Measurements from ENCODE around the gene GPHB5. TPM values are rescaled to one million over a fixed set of nuclear protein-coding genes. Genes with fewer than 3 reads are reported as not detected.

GPHB5 gene
- total and polyA plus RNA-seq, 2 experiments from 2014 or later = not detected

GRCh38 chr14:63287666-63288483 is 30.9 kb downstream of the GPHB5 start:
- Histone ChIP-seq H3K9me3 (ENCODE audit: low read depth) (no peaks in the 10 kb centered on the region), H3K4me1 (ENCODE audit: insufficient read depth) (no peaks in the 10 kb centered on the region), H3K4me3 (no peak overlapping the region), H3K9me2 (replicated peaks; ENCODE audit: insufficient read depth) (no peaks in the 10 kb centered on the region), H3K27me3 (no peaks in the 10 kb centered on the region), H3K27ac (no peak overlapping the region), H3K36me3 (replicated peaks; ENCODE audit: insufficient read depth, low read depth) (no peaks in the 10 kb centered on the region), H2AFZ (no peak overlapping the region), H3K4me2 (no peak overlapping the region), H4K20me1 (ENCODE audit: insufficient read depth, poor library complexity, severe bottlenecking) (no peaks in the 10 kb centered on the region), H3K79me2 (no peaks in the 10 kb centered on the region)
- DNase-seq (ENCODE audit: low spot score) = no peak
- WGBS (ENCODE audit: low lambda C conversion rate, missing lambda C conversion rate) = 92% methylated on average over 6 of the region's 6 CpGs
- TF ChIP-seq EZH2 (IDR thresholded peaks at IDR 0.05; ENCODE audit: borderline replicate concordance) = no peak
- TF ChIP-seq CTCF (IDR thresholded peaks at IDR 0.05; ENCODE audit: poor library complexity) = no peak
- no peak for TF ChIP-seq EZH2phosphoT487 (IDR thresholded peaks at IDR 0.05; ENCODE audit: low read depth, severe bottlenecking, unreplicated experiment)

DNA sequence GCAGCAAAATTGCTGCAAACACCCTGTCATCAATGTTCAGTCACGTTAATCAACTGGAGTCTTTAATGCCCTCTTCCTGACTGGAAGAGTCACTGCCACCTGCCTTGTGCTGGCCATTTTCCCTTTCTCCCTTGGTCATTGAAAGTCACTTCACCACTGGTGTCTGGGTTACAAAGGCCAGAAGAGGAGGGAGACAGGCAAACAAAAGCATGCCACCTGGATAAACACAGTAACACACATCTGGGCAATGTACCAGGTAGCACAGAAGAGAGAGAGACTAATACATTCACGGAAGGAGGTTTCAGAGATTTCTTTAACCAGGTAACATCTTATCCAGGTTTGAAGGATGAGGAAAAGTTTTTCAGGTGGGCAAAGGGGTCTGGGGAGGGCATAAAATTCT is 32.7 kb downstream of the GPHB5 start:
- no peak for TF ChIP-seq CTCF (IDR thresholded peaks at IDR 0.05; ENCODE audit: poor library complexity)
- no peak for TF ChIP-seq EZH2 (IDR thresholded peaks at IDR 0.05; ENCODE audit: borderline replicate concordance)
- no peak for TF ChIP-seq EZH2phosphoT487 (IDR thresholded peaks at IDR 0.05; ENCODE audit: low read depth, severe bottlenecking, unreplicated experiment)
- WGBS (ENCODE audit: low lambda C conversion rate, missing lambda C conversion rate) = 76% methylated on average over 2 of the region's 2 CpGs
- Histone ChIP-seq H3K27ac (no peak overlapping the region), H3K9me3 (ENCODE audit: low read depth) (no peaks in the 10 kb centered on the region), H2AFZ (no peak overlapping the region), H3K4me1 (ENCODE audit: insufficient read depth) (no peaks in the 10 kb centered on the region), H3K4me2 (no peak overlapping the region), H4K20me1 (ENCODE audit: insufficient read depth, poor library complexity, severe bottlenecking) (no peaks in the 10 kb centered on the region), H3K79me2 (no peaks in the 10 kb centered on the region), H3K36me3 (replicated peaks; ENCODE audit: insufficient read depth, low read depth) (no peaks in the 10 kb centered on the region), H3K27me3 (no peaks in the 10 kb centered on the region), H3K9me2 (replicated peaks; ENCODE audit: insufficient read depth) (no peaks in the 10 kb centered on the region), H3K4me3 (no peak overlapping the region)
- DNase-seq (ENCODE audit: low spot score) = no peak

DNA sequence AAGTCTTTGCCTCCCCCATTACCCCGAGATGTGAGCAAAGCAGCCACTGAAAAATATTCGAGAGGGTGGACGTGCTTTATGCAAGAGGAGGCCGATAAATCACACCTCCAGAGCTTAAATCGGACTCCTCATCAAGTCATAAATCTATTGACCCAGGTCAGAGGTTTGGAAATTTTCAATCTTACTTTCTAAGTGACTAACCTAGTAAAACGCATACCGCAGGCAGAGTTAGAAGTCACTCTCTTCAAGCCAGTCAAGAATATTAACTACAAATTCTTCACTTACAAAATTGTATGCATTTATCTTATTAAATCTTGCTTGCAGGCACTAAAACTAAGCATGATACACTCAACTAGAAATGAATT is 34.9 kb downstream of the GPHB5 start:
- Histone ChIP-seq H3K27ac (no peak overlapping the region), H3K9me2 (replicated peaks; ENCODE audit: insufficient read depth) (no peaks in the 10 kb centered on the region), H3K36me3 (replicated peaks; ENCODE audit: insufficient read depth, low read depth) (no peaks in the 10 kb centered on the region), H3K4me1 (ENCODE audit: insufficient read depth) (no peaks in the 10 kb centered on the region), H3K27me3 (no peaks in the 10 kb centered on the region), H3K4me2 (peak overlapping the region; percentile 27), H3K9me3 (ENCODE audit: low read depth) (no peaks in the 10 kb centered on the region), H3K4me3 (no peak overlapping the region), H4K20me1 (ENCODE audit: insufficient read depth, poor library complexity, severe bottlenecking) (no peaks in the 10 kb centered on the region), H3K79me2 (no peaks in the 10 kb centered on the region), H2AFZ (no peak overlapping the region)
- 56% methylated on average over 7 of the region's 7 CpGs for WGBS (ENCODE audit: low lambda C conversion rate, missing lambda C conversion rate)
- TF ChIP-seq CTCF (IDR thresholded peaks at IDR 0.05; ENCODE audit: poor library complexity) (no peak), EZH2 (IDR thresholded peaks at IDR 0.05; ENCODE audit: borderline replicate concordance) (no peak), EZH2phosphoT487 (IDR thresholded peaks at IDR 0.05; ENCODE audit: low read depth, severe bottlenecking, unreplicated experiment) (no peak)
- DNase-seq (ENCODE audit: low spot score) = no peak

All from hepatocyte (in vitro differentiated cells).